Stimulated activated CD8-positive, alpha-beta memory T cell treated with anti-CD3 and anti-CD28 coated beads, Interleukin-12 subunit alpha, Interleukin-12 subunit beta, amount 100 ng/mL, for 24 hours (primary cell): ENCODE data around the gene GFPT2.

Experiments
- DNase-seq: peaks from one replicate; pipeline ENCODE4 v3.0.0-alpha.2; 2020; ENCODE audit errors: extremely low read depth

The GFPT2 gene

DNA sequence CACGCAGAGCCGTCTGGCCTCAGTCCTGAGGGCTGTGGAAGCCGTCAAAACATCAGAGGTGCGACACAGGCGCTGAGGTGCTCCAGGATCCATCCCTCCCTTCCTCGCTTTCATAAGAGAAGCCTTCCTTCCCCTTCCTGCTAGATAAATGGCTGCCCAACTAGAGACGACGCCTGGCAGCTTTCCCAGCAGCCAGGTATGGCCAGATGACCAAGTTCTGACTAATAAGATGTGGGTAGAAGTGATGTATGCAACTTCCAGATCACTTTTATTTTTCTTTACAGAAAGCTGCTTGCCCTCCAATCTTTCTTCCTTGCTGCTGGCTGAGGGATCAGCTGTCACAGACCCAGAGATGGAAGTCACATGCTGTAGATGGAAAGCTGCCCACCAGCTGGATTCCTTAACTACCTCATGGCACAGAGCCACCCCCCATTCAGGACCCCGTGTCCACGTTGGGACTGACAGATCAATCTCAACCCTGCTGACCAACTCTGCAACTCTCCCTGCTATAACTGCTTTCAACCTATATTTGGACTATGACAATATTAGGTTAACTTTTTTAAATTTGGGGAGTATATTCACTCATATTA lies 70.0 kb downstream of the GFPT2 start:
- DNase-seq = no peak

- no peak for DNase-seq
These were observed 70.9 kb downstream of the GFPT2 start for GRCh38 chr5:180282281-180282680.

DNA sequence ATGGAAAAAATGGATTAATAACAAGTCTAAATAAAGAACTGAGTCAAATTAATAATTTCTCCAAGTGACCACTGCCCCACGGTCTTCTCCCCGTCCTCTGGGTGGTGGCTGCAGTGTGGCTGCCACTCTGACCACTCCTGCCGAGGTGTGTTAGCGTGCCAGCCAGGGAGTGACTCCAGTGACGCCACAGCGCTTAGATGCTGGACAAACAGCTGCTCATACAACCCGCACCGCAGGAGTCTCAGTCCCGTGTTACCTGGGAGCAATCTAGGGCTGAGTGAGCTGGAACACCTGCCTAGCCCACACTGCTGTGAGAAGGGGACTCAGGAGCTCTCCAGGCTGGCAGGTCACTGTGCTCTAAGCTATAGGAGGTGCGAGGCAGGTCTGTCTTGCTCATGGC lies 71.4 kb downstream of the GFPT2 start:
- DNase-seq = no peak

DNA sequence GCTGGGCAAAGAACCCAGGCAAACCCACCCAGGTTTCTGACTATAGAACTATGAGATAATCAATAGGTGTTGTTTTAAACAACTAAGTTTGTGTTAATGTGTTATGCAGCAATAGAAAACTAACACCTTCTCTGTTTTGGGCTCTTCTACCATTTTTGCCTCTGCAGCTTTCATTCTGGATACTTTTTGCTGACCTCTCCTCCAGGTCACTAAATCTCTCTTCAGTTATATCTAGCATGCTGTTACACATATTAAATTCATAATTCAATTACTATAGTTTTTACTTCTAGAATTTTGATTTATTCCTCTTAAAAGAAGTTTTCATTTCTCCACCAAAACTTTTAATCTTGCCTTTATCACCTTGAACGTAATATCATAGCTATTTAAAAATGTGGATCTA lies 78.4 kb downstream of the GFPT2 start:
- DNase-seq = no peak

DNA sequence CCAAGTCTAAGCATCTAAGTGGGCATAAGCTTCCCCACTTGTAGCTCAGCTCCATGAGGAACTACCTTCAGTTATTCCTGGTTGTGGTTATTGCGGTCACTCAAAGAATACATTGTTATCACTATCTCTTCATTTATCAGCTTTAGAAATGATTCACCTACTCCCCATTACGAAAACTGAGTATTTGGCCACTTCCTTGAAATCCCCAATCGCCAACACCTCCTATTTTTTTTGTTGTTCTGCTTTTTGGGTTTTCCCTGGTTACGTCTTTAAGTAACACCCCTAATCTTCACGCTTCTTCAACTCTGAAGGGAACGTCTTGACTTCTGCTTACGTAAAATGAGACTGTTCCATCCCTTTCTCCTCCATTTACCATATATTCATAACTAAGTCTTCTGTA lies 81.9 kb downstream of the GFPT2 start:
- DNase-seq = no peak

DNA sequence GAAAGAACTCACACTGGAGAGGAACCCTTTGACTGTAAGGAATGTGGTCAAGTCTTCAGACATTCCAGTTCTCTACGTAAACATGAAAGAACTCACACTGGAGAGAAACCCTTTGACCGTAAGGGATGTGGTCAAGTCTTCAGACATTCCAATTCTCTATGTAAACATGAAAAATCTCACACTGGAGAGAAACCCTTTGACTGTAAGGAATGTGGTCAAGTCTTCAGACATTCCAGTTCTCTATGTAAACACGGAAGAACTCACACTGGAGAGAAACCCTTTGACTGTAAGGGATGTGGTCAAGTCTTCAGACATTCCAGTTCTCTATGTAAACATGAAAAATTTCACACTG lies 93.9 kb downstream of the GFPT2 start:
- DNase-seq = no peak

DNA sequence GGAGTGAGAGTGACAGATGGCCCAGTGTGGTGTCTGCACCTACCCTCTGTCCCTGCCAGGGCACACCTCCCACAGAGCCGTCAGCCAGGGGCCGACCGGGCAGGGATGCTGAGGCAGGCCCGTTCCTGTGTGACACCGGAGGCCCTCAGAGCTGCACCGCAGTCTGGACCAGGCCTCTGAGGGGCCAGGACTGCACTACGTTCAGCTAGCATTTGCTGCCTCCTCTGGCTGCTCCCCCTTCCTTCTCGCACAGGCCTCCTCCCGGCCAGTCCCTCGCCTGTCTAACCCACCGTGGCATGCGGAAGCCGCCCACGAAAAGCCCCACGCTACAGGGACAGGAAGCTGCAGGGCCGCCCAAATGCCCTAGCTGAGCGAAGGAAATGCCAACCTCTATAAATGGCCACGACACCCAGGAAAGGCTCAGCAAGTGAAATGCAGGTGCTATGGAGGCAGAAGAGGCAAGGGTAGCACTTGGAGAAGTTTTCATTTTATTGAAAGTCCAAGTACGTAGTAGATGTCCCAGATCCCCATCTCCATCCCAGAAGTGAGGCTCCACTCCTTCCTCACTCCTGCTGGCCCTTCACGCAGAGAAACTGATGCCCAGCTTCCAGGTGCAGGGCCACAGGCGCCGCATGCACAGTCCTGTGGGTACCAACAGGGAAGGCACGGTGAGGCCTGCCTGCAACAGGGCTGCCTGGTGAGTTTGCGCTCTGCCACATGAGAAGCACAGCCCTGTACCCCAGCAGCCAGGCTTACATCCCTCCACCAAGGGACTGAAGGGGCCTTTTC lies 99.9 kb downstream of the GFPT2 start:
- no peak for DNase-seq

- DNase-seq = no peak
These were observed 101.2 kb downstream of the GFPT2 start for GRCh38 chr5:180251887-180252286.

DNA sequence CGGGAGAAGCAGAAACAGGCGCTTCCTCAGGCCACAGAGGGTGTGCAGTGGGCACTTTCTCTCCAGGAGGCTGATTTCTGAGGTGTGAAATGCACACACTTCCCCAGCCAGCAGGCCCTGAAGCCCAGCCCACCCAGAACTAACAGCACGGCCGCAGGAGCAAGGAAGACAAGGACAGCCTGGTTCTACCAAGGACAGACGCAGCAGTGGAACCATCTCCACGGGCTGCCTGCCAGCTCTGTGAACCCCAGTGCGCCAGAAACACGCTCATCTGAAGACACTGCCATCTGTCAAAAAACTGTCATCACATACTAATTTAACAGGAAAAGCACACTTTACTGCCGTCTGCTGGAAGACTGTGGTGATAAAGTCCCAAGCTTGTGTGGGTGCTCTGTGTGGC lies 102.0 kb downstream of the GFPT2 start:
- DNase-seq = no peak
